CD4-positive, alpha-beta T cell (primary cell): ENCODE results near the gene UBR7. TPM values are rescaled to one million over a fixed set of nuclear protein-coding genes. Genes with fewer than 3 reads are reported as not detected.
"Not testable (repeated sequence)": the region's sequence is repeated elsewhere in the genome, so short reads cannot be mapped to it uniquely, and the experiment has no call there.

Source experiments
- ATAC-seq: fragments of 200-7000 bp; cut with Tn5 transposase; one replicate; pipeline ENCODE4 v1.10.0; 2022; ENCODE audit warnings: mild to moderate bottlenecking; ENCODE audit not compliant: poor library complexity
- CTCF ChIA-PET: fragments of 350-600 bp; sonication (Branson Sonifier 250); formaldehyde crosslinking; loops from one replicate; lab custom pipeline; 2021; ENCODE audit warnings: antibody characterized with exemption, inconsistent platforms; lab: Charles Lee
- POLR2A ChIA-PET: fragments of 350-600 bp; sonication (Branson Sonifier 250); formaldehyde crosslinking; loops from one replicate; lab custom pipeline; 2021; ENCODE audit warnings: antibody characterized with exemption, inconsistent platforms; lab: Charles Lee
- DNase-seq, 14 experiments: peaks; one replicate each; pipeline ENCODE4 v3.0.0-alpha.2; 2013 to 2020; ENCODE audit warnings: mixed read lengths in 2 of 14
- H3K27ac ChIP-seq, 2 donors: one replicate each; pipeline versions ENCODE4 v1.5.1 to v1.7.0; 2013; ENCODE audit warnings: low read length in 2 of 2, low read depth in 1 of 2, mild to moderate bottlenecking in 1 of 2
- H3K27me3 ChIP-seq, 2 experiments: 1 replicate in 1 of 2; 2 replicates in 1 of 2; pipeline versions ENCODE4 v1.6.1 to v1.7.0; 2013; ENCODE audit warnings: low read length in 2 of 2, control low read depth in 1 of 2, mild to moderate bottlenecking in 1 of 2, moderate library complexity in 1 of 2; ENCODE audit not compliant: insufficient read depth in 2 of 2, control insufficient read depth in 1 of 2
- H3K36me3 ChIP-seq: one replicate; pipeline ENCODE4 v1.6.1; 2013; ENCODE audit warnings: low read length, control low read depth; ENCODE audit not compliant: insufficient read depth
- H3K4me1 ChIP-seq: one replicate; pipeline ENCODE4 v1.6.1; 2013; ENCODE audit warnings: low read length, control low read depth; ENCODE audit not compliant: insufficient read depth
- H3K4me3 ChIP-seq: one replicate; pipeline ENCODE4 v1.5.1; 2013; ENCODE audit warnings: mild to moderate bottlenecking, low read length, moderate library complexity
- H3K9me3 ChIP-seq, 2 experiments: 1 replicate in 1 of 2; 2 replicates in 1 of 2; pipeline versions ENCODE4 v1.6.1 to v1.7.0; 2013; ENCODE audit warnings: low read length in 2 of 2, mild to moderate bottlenecking in 2 of 2, control low read depth in 1 of 2, moderate library complexity in 1 of 2; ENCODE audit not compliant: control insufficient read depth in 1 of 2, insufficient read depth in 1 of 2
- H3K27ac Mint-ChIP-seq: one replicate; pipeline ENCODE4 v1.8.0; 2020; ENCODE audit warnings: mixed read lengths
- H3K27me3 Mint-ChIP-seq: one replicate; pipeline ENCODE4 v1.8.0; 2021; ENCODE audit warnings: mixed read lengths
- H3K36me3 Mint-ChIP-seq: one replicate; pipeline ENCODE4 v1.8.0; 2021; ENCODE audit warnings: low read depth, mixed read lengths
- H3K4me1 Mint-ChIP-seq: one replicate; pipeline ENCODE4 v1.8.0; 2021; ENCODE audit warnings: low read depth, mixed read lengths
- H3K4me3 Mint-ChIP-seq: one replicate; pipeline ENCODE4 v1.8.0; 2020; ENCODE audit warnings: mild to moderate bottlenecking, mixed read lengths
- H3K9me3 Mint-ChIP-seq: one replicate; pipeline ENCODE4 v1.8.0; 2020; ENCODE audit warnings: mixed read lengths
- CTCF ChIP-seq: fragments of 200-600 bp; IDR thresholded peaks from one replicate; pipeline ENCODE4 v1.8.0; 2022; ENCODE audit warnings: antibody characterized with exemption, mild to moderate bottlenecking
- intact Hi-C, 2 experiments: fragments of 100-400 bp; cut with DNase I in 1 of 2; cut with micrococcal nuclease in 1 of 2; formaldehyde crosslinking; loops; one replicate each; pipeline versions ENCODE4 v1.15.1 to v1.9.0; 2023 to 2025; cut with DNase I, micrococcal nuclease
- polyA plus RNA-seq, 2 donors: library from polyadenylated mRNA; unstranded; fragments of 120-200 nt; gene quantifications; one replicate each; pipeline ENCODE4 v1.2.1, GENCODE V29; 2013
- total RNA-seq, 174 experiments: library from RNA in 2 of 174; stranded (reverse) in 2 of 174; gene quantifications; one replicate each; pipeline ENCODE4 v1.2.3 and lab custom pipeline; 2021 to 2026

Gene UBR7
- total RNA-seq (1 to 10 TPM; 6.8 to 7.4 TPM), total RNA-seq (lab: John Stamatoyannopoulos, UW) (7.0 to 90.3 (median 34.5) reads per million in 172 experiments)
- polyA plus RNA-seq (2013, experiment 1 of 2) = 19.8 TPM
- 19.4 TPM for polyA plus RNA-seq (2013, experiment 2 of 2)

DNA sequence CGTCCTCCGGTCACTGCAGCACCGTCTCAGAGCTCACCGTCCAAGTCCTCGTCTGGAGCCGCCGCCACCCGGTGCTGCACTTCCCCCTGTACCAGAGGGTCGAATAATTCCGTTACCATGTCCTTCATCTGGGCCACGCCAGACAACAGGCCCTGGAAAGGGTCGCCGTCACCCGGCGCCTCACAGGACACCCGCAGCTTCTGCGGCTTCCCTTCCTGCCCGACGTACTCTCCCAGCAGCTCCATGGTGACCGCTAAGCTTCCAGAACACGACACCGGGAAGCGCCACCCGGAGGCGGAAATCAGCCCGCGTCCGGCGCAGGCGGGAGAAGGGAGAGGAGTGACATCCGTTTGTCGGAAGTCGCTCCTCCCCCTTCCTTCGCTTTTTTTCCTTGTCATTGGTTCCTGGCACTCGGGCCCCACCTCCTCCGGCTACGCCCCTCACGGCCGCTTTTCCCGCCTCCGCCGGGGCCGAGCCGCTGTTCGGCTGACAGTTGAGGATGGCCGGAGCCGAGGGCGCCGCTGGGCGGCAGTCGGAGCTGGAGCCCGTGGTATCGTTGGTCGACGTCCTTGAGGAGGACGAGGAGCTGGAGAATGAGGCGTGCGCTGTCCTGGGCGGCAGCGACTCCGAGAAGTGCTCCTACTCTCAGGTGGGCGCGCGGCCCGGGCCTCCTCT, at the start of gene UBR7, which contains the start of gene GON7:
UBR7 (plus strand) TSS at position 464 of the 675 bp plus-strand sequence; CDS start at position 500, 36 bp downstream.
GON7 (minus strand) TSS at position 273 of the 675 bp plus-strand sequence; CDS start at position 245, 28 bp downstream.
- H3K36me3 ChIP-seq = peaks cover 4% of the 10 kb centered on the region

GRCh38 chr14:93158349-93158748, 48.7 kb upstream of the UBR7 start:
- CTCF ChIA-PET, H3K4me3 ChIP-seq, H3K9me3 Mint-ChIP-seq, H3K4me1 Mint-ChIP-seq, H3K27ac Mint-ChIP-seq, POLR2A ChIA-PET, H3K27me3 Mint-ChIP-seq, H3K4me3 Mint-ChIP-seq, H3K27me3 ChIP-seq, intact Hi-C loops, ATAC-seq, H3K9me3 ChIP-seq, H3K36me3 ChIP-seq, H3K27ac ChIP-seq, H3K36me3 Mint-ChIP-seq, H3K4me1 ChIP-seq, DNase-seq: not testable (repeated sequence)

More for the DNA sequence above, at the start of gene UBR7, which contains the start of gene GON7:
- no peaks in the 10 kb centered on the region for H3K27me3 Mint-ChIP-seq
- intact Hi-C loops = loop anchor here (1.0 to 5.0 kb wide), 5 partner anchors 22 to 415 kb away; partner anchors contain the start of genes LYSET (in 2 of the 2), BTBD7 (in 1 of the 2), GOLGA5 (in 1 of the 2) and ITPK1 (in 1 of the 2)
- DNase-seq = peak; percentile 68 to 95 (median 82)
- H3K9me3 Mint-ChIP-seq = no peaks in the 10 kb centered on the region
- H3K27ac Mint-ChIP-seq = peak within 1 kb of the TSS; percentile 95
- ChIA-PET POLR2A (interaction anchor here (0.7 to 5.1 kb wide), 7 partner anchors 12 to 874 kb away, joined by 3 to 101 read pairs (median 3); partner anchors contain the start of genes LYSET and MOAP1), CTCF (interaction anchor here (1.0 to 4.5 kb wide), 5 partner anchors 12 to 94 kb away, joined by 3 to 37 read pairs (median 6); partner anchors contain the start of genes LYSET and MOAP1)
- peak within 1 kb of the TSS; percentile 93 for H3K4me3 ChIP-seq
- H3K4me1 Mint-ChIP-seq = peaks cover 52% of the 10 kb centered on the region
- H3K27ac ChIP-seq = peak within 1 kb of the TSS; percentile 56 to 75
- no peaks in the 10 kb centered on the region for H3K27me3 ChIP-seq
- peak; percentile 21 for TF ChIP-seq CTCF
- peak; percentile 97 for ATAC-seq
- no peaks in the 10 kb centered on the region for H3K9me3 ChIP-seq
- peak within 1 kb of the TSS; percentile 97 for H3K4me3 Mint-ChIP-seq
- H3K36me3 Mint-ChIP-seq = peaks cover 23% of the 10 kb centered on the region
- peaks cover 32% of the 10 kb centered on the region for H3K4me1 ChIP-seq

- DNase-seq, H3K4me1 Mint-ChIP-seq, POLR2A ChIA-PET, H3K36me3 Mint-ChIP-seq, intact Hi-C loops, H3K27ac ChIP-seq, H3K9me3 ChIP-seq, H3K4me3 Mint-ChIP-seq, H3K9me3 Mint-ChIP-seq, H3K36me3 ChIP-seq, H3K27me3 ChIP-seq, ATAC-seq, H3K27ac Mint-ChIP-seq, H3K27me3 Mint-ChIP-seq, H3K4me1 ChIP-seq, H3K4me3 ChIP-seq: not testable (repeated sequence)
- CTCF ChIA-PET = interaction anchor here (0.7 to 1.0 kb wide), 3 partner anchors 14 to 134 kb away, joined by 3 read pairs; no protein-coding TSS in a partner anchor
Observed at GRCh38 chr14:93159625-93160352, 47.3 kb upstream of the UBR7 start.
